HG02852 (cell line): ENCODE measurements around the gene AXIN1.
"Not testable (repeated sequence)": the region's sequence is repeated elsewhere in the genome, so short reads cannot be mapped to it uniquely, and the experiment has no call there.

Source experiments
- ATAC-seq: cut with Tn5 transposase; IDR thresholded peaks from one replicate; pipeline ENCODE4 v1.9.1; 2021; ENCODE audit warnings: mild to moderate bottlenecking, moderate library complexity; ENCODE audit not compliant: unreplicated experiment

The AXIN1 gene

GRCh38 chr16:352547-353403 is at the start of gene AXIN1:
AXIN1 (minus strand) TSS chr16:352723; CDS start chr16:347025, 5,698 bp downstream.
- peak; percentile 64 for ATAC-seq

GRCh38 chr16:401468-402348 is 49.2 kb upstream of the AXIN1 start, which contains the start of gene DECR2:
DECR2 (plus strand) TSS chr16:401885; CDS start chr16:401964, 79 bp downstream.
- ATAC-seq = peak; percentile 55

GRCh38 chr16:400061-400591 is 47.6 kb upstream of the AXIN1 start:
- no peak for ATAC-seq

GRCh38 chr16:399340-400019 is 47.0 kb upstream of the AXIN1 start:
- ATAC-seq = no peak

- ATAC-seq = no peak
Observed at GRCh38 chr16:398561-399339, 46.2 kb upstream of the AXIN1 start.

GRCh38 chr16:397736-398332 is 45.3 kb upstream of the AXIN1 start:
- no peak for ATAC-seq

- no peak for ATAC-seq
Observed at GRCh38 chr16:397135-397661, 44.7 kb upstream of the AXIN1 start, which contains the start of gene NME4. NME4 (plus strand) TSS chr16:397199; CDS start chr16:397223, 24 bp downstream.

GRCh38 chr16:396605-397004 is 44.1 kb upstream of the AXIN1 start:
- ATAC-seq = no peak

GRCh38 chr16:396199-396598 is 43.7 kb upstream of the AXIN1 start:
- no peak for ATAC-seq

- ATAC-seq = no peak
Observed at GRCh38 chr16:392450-393030, 40.0 kb upstream of the AXIN1 start.

- no peak for ATAC-seq
Observed at GRCh38 chr16:391885-392335, 39.4 kb upstream of the AXIN1 start.

GRCh38 chr16:389352-389751 is 36.8 kb upstream of the AXIN1 start:
- ATAC-seq = no peak

- ATAC-seq = not testable (repeated sequence)
Observed at GRCh38 chr16:387761-388666, 35.5 kb upstream of the AXIN1 start.

GRCh38 chr16:386641-387156 is 34.2 kb upstream of the AXIN1 start:
- no peak for ATAC-seq

GRCh38 chr16:383326-384051 is 31.0 kb upstream of the AXIN1 start:
- ATAC-seq = no peak

- ATAC-seq = no peak
Observed at GRCh38 chr16:381789-382717, 29.5 kb upstream of the AXIN1 start, which contains the start of gene PGAP6. PGAP6 (minus strand) TSS chr16:381978; CDS start chr16:381821, 157 bp downstream.
